ENCODE measurements around the gene STAG3. TPM values are rescaled to one million over a fixed set of nuclear protein-coding genes. Genes with fewer than 3 reads are reported as not detected.

The STAG3 gene
- total RNA-seq, 2 experiments from 2014 or later: 8.1 to 20.2 TPM

DNA sequence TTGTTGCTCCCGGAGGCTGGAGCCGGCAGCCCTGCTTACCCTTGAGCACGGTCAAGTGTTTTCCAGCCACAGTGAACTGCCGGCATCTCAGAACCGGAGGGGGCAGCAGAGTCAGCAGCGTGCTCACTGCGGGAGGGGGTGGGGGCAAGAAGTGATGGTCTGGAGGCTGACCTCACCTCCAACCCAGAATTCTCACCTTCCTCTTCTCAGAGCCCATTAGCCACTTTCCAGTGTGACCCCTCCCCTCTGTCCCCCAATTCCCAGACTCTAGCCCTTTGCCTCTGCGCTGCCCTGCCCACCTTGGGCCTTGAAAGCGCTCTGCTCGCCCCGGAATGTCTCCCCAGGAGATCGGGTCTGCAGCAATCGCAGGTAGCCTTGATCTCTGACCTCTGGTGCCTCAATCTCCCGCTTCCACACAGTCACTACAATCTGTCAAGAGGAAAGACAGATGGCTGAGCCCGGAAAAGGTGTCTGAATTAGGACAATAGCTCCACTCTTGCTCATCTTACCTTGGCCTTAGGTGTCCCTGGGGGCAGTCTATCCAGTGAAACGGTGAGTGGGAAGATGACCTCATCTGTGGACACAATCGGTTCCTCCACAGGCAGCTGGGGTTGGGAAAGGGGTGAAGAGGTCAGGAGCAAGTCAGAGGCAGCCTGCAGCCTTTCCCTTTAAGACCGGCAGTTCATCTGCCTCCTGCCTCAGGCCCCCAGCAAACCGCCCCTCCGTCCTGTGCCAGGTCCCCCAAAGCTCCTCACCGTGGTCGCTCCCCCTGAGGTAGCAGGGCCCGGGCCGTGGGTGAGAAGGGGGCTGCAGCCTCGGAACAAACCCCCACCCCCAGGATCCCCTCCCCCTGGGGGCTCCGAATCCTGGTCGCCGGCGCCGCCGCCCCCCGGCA lies 20.1 kb upstream of the STAG3 start:
- no peaks in the 10 kb centered on the region for H3K9me3 Mint-ChIP-seq (ENCODE audit: low read depth)
- H3K4me3 Mint-ChIP-seq: peak overlapping the region; percentile 75
- DNase-seq: no peak
- H3K4me1 Mint-ChIP-seq: peaks cover 47% of the 10 kb centered on the region
- CTCF ChIA-PET: interaction anchor here (0.8 to 9.7 kb wide), 5 partner anchors 10 to 60 kb away, joined by 3 to 61 read pairs (median 7); partner anchors contain the start of genes GAL3ST4, GPC2 and STAG3
- peak; percentile 5 for ATAC-seq
- H3K36me3 Mint-ChIP-seq: peaks cover 25% of the 10 kb centered on the region
- no peaks in the 10 kb centered on the region for H3K27me3 Mint-ChIP-seq
- H3K27ac Mint-ChIP-seq: peak overlapping the region; percentile 78

GRCh38 chr7:100158229-100159098 lies 19.3 kb upstream of the STAG3 start, which contains the start of gene TRAPPC14:
TRAPPC14 (minus strand) TSS chr7:100158723; CDS start chr7:100158499, 224 bp downstream.
- Mint-ChIP-seq H3K4me3 (peak within 1 kb of the TSS; percentile 75), H3K27ac (peak within 1 kb of the TSS; percentile 78), H3K27me3 (no peaks in the 10 kb centered on the region), H3K36me3 (peaks cover 23% of the 10 kb centered on the region), H3K4me1 (peaks cover 48% of the 10 kb centered on the region), H3K9me3 (ENCODE audit: low read depth) (no peaks in the 10 kb centered on the region)
- peak; percentile 94 for ATAC-seq
- DNase-seq: peak; percentile 94
- CTCF ChIA-PET: interaction anchor here (0.6 to 9.7 kb wide), 5 partner anchors 10 to 1028 kb away, joined by 3 to 61 read pairs (median 7); partner anchors contain the start of genes GAL3ST4, GPC2 and STAG3

GRCh38 chr7:100159099-100159623 lies 18.6 kb upstream of the STAG3 start:
- H3K4me1 Mint-ChIP-seq: peaks cover 48% of the 10 kb centered on the region
- no peak for DNase-seq
- H3K9me3 Mint-ChIP-seq (ENCODE audit: low read depth): no peaks in the 10 kb centered on the region
- H3K27ac Mint-ChIP-seq: peak overlapping the region; percentile 78
- peak overlapping the region; percentile 75 for H3K4me3 Mint-ChIP-seq
- H3K36me3 Mint-ChIP-seq: peaks cover 20% of the 10 kb centered on the region
- CTCF ChIA-PET: interaction anchor here (0.6 to 9.7 kb wide), 4 partner anchors 9 to 1027 kb away, joined by 3 to 61 read pairs (median 13); partner anchors contain the start of gene GAL3ST4
- no peak for ATAC-seq
- no peaks in the 10 kb centered on the region for H3K27me3 Mint-ChIP-seq

GRCh38 chr7:100160067-100160466 lies 17.7 kb upstream of the STAG3 start:
- Mint-ChIP-seq H3K4me3 (no peak overlapping the region), H3K27ac (no peak overlapping the region), H3K27me3 (no peaks in the 10 kb centered on the region), H3K9me3 (ENCODE audit: low read depth) (no peaks in the 10 kb centered on the region), H3K36me3 (peaks cover 20% of the 10 kb centered on the region), H3K4me1 (peaks cover 50% of the 10 kb centered on the region)
- CTCF ChIA-PET: interaction anchor here (1.7 to 9.7 kb wide), 3 partner anchors 12 to 57 kb away, joined by 6 to 61 read pairs (median 19); no protein-coding TSS in a partner anchor
- no peak for ATAC-seq
- no peak for DNase-seq

DNA sequence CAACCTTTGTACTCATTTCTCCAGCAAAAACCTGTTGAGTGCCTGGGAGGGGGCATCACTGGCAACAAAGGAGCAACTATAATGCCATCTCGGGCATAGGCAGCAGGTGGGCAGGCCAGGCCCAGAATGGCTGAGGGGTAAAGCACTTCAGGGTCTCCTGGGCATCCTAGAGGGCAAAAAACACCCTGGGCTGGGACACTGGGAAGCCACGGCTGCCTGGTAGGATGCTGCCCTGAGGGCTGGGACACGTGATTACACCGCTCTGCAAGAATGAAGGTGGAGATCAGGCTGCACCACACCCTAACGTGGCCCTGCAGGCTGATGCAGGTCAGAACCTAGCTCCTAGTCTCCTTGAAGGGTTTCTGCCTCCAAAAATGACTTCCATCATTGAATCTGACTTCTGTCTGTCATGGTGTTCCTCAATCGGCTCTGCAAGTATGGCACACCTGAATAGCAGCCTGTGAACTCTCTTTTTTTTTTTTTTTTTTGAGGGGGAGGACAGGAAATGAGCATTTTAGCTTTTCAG lies 14.6 kb upstream of the STAG3 start:
- CTCF ChIA-PET: interaction anchor here (0.7 to 9.7 kb wide), 4 partner anchors 14 to 79 kb away, joined by 3 to 61 read pairs (median 4); partner anchors contain the start of genes GPC2 and STAG3
- H3K4me3 Mint-ChIP-seq: no peak overlapping the region
- H3K9me3 Mint-ChIP-seq (ENCODE audit: low read depth): no peaks in the 10 kb centered on the region
- peak overlapping the region; percentile 72 for H3K27ac Mint-ChIP-seq
- ATAC-seq (no peak), DNase-seq (no peak)
- H3K27me3 Mint-ChIP-seq: peaks cover 20% of the 10 kb centered on the region
- no peaks in the 10 kb centered on the region for H3K36me3 Mint-ChIP-seq
- H3K4me1 Mint-ChIP-seq: peaks cover 49% of the 10 kb centered on the region

- Mint-ChIP-seq H3K4me3 (no peak overlapping the region), H3K9me3 (ENCODE audit: low read depth) (no peaks in the 10 kb centered on the region), H3K27ac (no peak overlapping the region), H3K36me3 (no peaks in the 10 kb centered on the region), H3K27me3 (peaks cover 28% of the 10 kb centered on the region), H3K4me1 (peaks cover 56% of the 10 kb centered on the region)
- ATAC-seq (no peak), DNase-seq (no peak)
- CTCF ChIA-PET: interaction anchor here (0.7 to 9.7 kb wide), 4 partner anchors 14 to 79 kb away, joined by 3 to 61 read pairs (median 4); partner anchors contain the start of genes GPC2 and STAG3
Observed at GRCh38 chr7:100163871-100164270, 13.8 kb upstream of the STAG3 start.

DNA sequence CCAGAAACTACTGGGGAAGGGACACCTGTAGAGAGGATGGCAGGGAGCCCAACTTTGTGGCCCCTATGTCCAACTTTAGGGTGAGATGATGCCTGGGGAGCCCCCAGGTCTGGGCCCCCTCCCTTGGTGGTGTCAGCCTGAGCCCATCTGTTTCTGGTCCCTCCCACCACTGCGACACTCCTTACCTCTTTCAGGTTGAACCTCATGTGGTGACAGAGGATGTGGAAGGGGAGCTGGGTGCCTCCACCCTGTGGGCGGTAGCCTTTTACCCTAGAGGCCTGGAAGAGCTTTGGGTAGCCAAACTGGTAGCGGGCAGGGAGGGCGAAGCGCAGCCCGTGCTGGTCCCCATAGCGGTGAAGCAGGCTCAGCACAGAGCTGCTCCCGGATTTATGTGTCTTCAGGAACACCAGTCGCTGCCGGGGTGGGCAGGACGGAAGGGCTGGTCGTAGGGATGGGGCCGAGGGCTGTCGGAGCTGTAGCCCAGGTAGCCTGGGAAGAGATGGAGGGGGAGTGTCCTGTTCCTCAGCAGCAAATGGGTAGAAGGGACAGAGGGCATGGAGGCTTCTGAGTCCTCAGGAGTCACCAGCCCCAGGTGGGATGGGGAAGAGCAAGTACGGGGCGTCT lies 11.3 kb upstream of the STAG3 start:
- Mint-ChIP-seq H3K4me3 (peak overlapping the region; percentile 3), H3K27ac (peak overlapping the region; percentile 48), H3K4me1 (peaks cover 70% of the 10 kb centered on the region), H3K27me3 (peaks cover 40% of the 10 kb centered on the region), H3K36me3 (no peaks in the 10 kb centered on the region), H3K9me3 (ENCODE audit: low read depth) (no peaks in the 10 kb centered on the region)
- peak; percentile 50 for ATAC-seq
- peak; percentile 61 for DNase-seq
- CTCF ChIA-PET: interaction anchor here (0.9 to 2.8 kb wide), 6 partner anchors 11 to 52 kb away, joined by 3 to 11 read pairs (median 4); partner anchors contain the start of genes GPC2 and LAMTOR4

- ATAC-seq (no peak), DNase-seq (no peak)
- peak overlapping the region; percentile 57 for H3K4me3 Mint-ChIP-seq
- no peaks in the 10 kb centered on the region for H3K9me3 Mint-ChIP-seq (ENCODE audit: low read depth)
- CTCF ChIA-PET: interaction anchor here (0.9 to 2.8 kb wide), 8 partner anchors 9 to 51 kb away, joined by 3 to 11 read pairs (median 4); partner anchors contain the start of genes GPC2, LAMTOR4 and TRAPPC14
- no peaks in the 10 kb centered on the region for H3K36me3 Mint-ChIP-seq
- H3K27me3 Mint-ChIP-seq: peaks cover 43% of the 10 kb centered on the region
- peaks cover 72% of the 10 kb centered on the region for H3K4me1 Mint-ChIP-seq
- no peak overlapping the region for H3K27ac Mint-ChIP-seq
Observed at GRCh38 chr7:100166970-100167911, 10.5 kb upstream of the STAG3 start.

DNA sequence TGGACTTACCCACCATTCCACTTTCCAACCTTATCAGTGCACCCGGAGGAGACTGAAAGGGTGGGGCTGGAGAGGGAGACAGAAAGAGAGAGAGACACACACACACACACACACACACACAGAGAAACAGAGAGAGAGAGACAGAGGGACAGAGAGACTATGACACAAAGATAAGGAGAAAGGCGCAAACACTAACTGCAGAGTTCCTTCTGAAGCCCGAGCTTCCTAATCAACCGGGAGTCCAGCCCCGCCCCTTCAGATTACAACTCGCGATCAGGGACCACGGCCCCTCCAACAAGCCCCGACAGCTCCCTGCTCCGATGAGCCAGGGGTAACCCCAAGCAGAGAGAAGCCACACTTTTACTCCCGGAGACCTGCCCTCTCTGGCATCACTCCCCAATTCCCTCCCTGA lies 9.8 kb upstream of the STAG3 start:
- peaks cover 69% of the 10 kb centered on the region for H3K4me1 Mint-ChIP-seq
- H3K9me3 Mint-ChIP-seq (ENCODE audit: low read depth): no peaks in the 10 kb centered on the region
- CTCF ChIA-PET: interaction anchor here (0.9 to 2.8 kb wide), 7 partner anchors 10 to 50 kb away, joined by 3 to 11 read pairs (median 4); partner anchors contain the start of genes GPC2, LAMTOR4, STAG3 and TRAPPC14
- H3K36me3 Mint-ChIP-seq: no peaks in the 10 kb centered on the region
- H3K27me3 Mint-ChIP-seq: peaks cover 43% of the 10 kb centered on the region
- peak overlapping the region; percentile 16 for H3K27ac Mint-ChIP-seq
- peak overlapping the region; percentile 57 for H3K4me3 Mint-ChIP-seq
- ATAC-seq: no peak
- no peak for DNase-seq

DNA sequence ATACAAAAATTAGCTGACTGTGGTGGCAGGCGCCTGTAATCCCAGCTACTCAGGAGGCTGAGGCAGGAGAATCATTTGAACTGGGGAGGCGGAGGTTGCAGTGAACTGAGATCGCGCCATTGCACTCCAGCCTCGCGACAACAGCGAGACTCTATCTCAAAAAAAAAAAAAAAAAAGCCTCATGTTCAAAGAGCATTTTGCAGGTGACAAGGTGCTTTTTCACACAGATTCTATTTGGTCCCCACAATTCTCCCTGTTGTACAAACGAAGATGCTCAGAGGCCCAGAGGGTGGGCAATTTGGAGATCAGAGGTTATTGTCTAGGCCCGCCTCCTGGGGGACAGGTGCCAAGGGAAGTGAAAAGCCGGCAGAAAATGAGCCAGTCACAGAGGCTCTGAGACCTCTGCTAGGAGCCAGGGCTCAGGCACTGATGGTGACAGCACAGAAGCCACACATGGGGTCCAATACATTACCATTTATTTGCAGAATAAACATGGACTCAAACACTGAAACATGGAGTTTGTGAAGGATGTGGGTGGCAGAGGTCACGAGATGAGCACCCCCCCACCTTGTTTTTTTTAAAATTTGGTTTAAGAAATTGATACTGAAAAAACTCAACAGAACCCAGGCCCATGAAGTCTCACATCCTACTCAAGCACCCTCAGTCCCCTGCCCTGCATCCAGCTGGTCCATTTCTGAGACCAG lies 8.4 kb upstream of the STAG3 start:
- Mint-ChIP-seq H3K27ac (no peak overlapping the region), H3K27me3 (peaks cover 52% of the 10 kb centered on the region), H3K4me3 (no peak overlapping the region), H3K9me3 (ENCODE audit: low read depth) (no peaks in the 10 kb centered on the region), H3K4me1 (peaks cover 55% of the 10 kb centered on the region), H3K36me3 (no peaks in the 10 kb centered on the region)
- CTCF ChIA-PET: interaction anchor here (1.2 kb wide), 1 partner anchor 21 kb away, joined by 4 read pairs; the partner anchor contains the start of gene LAMTOR4
- ATAC-seq: no peak
- no peak for DNase-seq
